NB4 (cell line): Measurements from ENCODE around the gene KDM6B.

ENCODE experiments used
- DNase-seq: peaks from one replicate; pipeline ENCODE4 v3.0.0; 2010; ENCODE audit warnings: low read depth
- H3K4me3 ChIP-seq: one replicate; pipeline ENCODE4 v1.5.1; 2011; ENCODE audit warnings: mild to moderate bottlenecking, low read depth, low read length, moderate library complexity
- MAX ChIP-seq: IDR thresholded peaks from 2 replicates; pipeline ENCODE4 v1.6.1; 2011; ENCODE audit warnings: low read depth, low read length
- MYC ChIP-seq: IDR thresholded peaks from 2 replicates; pipeline ENCODE4 v1.6.1; 2011; ENCODE audit warnings: low read depth, low read length
- POLR2A ChIP-seq: IDR thresholded peaks from 2 replicates; pipeline ENCODE4 v1.6.1; 2011; ENCODE audit warnings: mild to moderate bottlenecking; ENCODE audit not compliant: insufficient read length; ENCODE audit errors: extremely low read depth
- TF ChIP-seq, protein P1 (sequence below): IDR thresholded peaks from one replicate; pipeline ENCODE4 v1.5.1; 2012; ENCODE audit warnings: low read depth, low read length

The KDM6B gene

GRCh38 chr17:7797976-7798375, 36.0 kb upstream of the KDM6B start:
- DNase-seq = no peak
- H3K4me3 ChIP-seq = no peak overlapping the region
- TF ChIP-seq, protein P1, sequence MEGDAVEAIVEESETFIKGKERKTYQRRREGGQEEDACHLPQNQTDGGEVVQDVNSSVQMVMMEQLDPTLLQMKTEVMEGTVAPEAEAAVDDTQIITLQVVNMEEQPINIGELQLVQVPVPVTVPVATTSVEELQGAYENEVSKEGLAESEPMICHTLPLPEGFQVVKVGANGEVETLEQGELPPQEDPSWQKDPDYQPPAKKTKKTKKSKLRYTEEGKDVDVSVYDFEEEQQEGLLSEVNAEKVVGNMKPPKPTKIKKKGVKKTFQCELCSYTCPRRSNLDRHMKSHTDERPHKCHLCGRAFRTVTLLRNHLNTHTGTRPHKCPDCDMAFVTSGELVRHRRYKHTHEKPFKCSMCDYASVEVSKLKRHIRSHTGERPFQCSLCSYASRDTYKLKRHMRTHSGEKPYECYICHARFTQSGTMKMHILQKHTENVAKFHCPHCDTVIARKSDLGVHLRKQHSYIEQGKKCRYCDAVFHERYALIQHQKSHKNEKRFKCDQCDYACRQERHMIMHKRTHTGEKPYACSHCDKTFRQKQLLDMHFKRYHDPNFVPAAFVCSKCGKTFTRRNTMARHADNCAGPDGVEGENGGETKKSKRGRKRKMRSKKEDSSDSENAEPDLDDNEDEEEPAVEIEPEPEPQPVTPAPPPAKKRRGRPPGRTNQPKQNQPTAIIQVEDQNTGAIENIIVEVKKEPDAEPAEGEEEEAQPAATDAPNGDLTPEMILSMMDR = no peak
- TF ChIP-seq MAX (no peak), POLR2A (no peak), MYC (no peak)

GRCh38 chr17:7798839-7799238, 35.2 kb upstream of the KDM6B start:
- DNase-seq = no peak
- TF ChIP-seq MAX = no peak
- TF ChIP-seq, protein P1 = no peak
- TF ChIP-seq MYC = no peak
- TF ChIP-seq POLR2A = no peak
- no peak overlapping the region for H3K4me3 ChIP-seq

GRCh38 chr17:7803981-7804380, 30.0 kb upstream of the KDM6B start:
- TF ChIP-seq, protein P1 = no peak
- no peak for TF ChIP-seq MYC
- TF ChIP-seq MAX = no peak
- no peak for TF ChIP-seq POLR2A
- H3K4me3 ChIP-seq = no peak overlapping the region
- no peak for DNase-seq

DNA sequence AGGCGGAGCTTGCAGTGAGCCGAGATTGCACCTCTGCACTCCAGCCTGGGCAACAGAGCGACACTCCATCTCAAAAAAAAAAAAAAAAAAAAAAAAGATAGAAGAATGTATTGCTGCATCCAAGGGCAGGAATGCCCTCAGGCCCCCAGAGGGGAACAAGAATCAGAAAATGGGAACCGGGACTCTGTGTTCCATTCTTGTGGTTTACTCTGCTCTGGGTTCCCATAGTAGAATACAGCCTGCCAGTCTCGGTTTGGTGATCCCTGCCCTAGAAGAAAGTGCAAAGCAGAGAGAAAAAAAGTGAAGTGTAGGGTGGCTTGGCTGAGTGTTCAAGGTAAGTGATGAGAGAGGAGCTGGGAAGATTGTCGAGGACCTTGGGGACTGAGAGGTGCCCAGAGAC, 27.4 kb upstream of the KDM6B start:
- no peak for DNase-seq
- no peak overlapping the region for H3K4me3 ChIP-seq
- no peak for TF ChIP-seq MAX
- TF ChIP-seq, protein P1 = no peak
- TF ChIP-seq MYC = no peak
- TF ChIP-seq POLR2A = no peak

DNA sequence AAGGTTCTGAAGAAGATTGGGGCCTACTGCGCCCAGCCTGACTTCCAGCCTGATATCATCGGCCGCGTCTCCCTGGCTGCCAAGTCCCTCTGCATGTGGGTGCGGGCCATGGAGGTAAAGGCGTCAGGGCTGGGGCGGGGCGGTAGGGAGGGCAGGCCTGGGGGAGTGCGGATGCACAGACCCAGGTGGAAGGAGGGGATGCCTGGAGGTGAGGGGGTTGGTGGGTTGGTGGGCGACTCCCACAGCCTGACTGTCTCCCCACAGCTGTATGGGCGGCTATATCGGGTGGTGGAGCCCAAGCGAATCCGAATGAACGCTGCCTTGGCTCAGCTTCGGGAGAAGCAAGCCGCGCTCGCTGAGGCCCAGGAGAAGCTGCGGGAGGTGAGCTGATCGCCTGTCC, 26.8 kb upstream of the KDM6B start:
- no peak for DNase-seq
- H3K4me3 ChIP-seq = no peak overlapping the region
- TF ChIP-seq POLR2A (no peak), MAX (no peak), MYC (no peak)
- TF ChIP-seq, protein P1 = no peak
